ENCODE results near the gene ZNF398. TPM values are rescaled to one million over a fixed set of nuclear protein-coding genes. Genes with fewer than 3 reads are reported as not detected.

Gene ZNF398
- total RNA-seq (10 to 100 TPM; 25.3 to 35.3 TPM), polyA plus RNA-seq (ENCODE audit: insufficient read depth, low read depth, low replicate concordance) (29.4 TPM)
- long read RNA-seq, donor 1, partial matches to known transcripts: 0 of 4 reads
- long read RNA-seq, donor 1, other reads (novel, unspliced or antisense): 0 of 4 reads
- long read RNA-seq, donor 2, partial matches to known transcripts: 0 of 4 reads
- long read RNA-seq, donor 2, other reads (novel, unspliced or antisense): 0 of 4 reads

- H3K27me3 ChIP-seq: no peaks in the 10 kb centered on the region
- H3K4me1 ChIP-seq: no peaks in the 10 kb centered on the region
- intact Hi-C loops (cut with DNase I; ENCODE audit: low total_unique reads): no loop called here
- TF ChIP-seq CTCF (IDR thresholded peaks at IDR 0.05): peak; percentile 41 to 80 (median 75)
- TF ChIP-seq POLR2A (IDR thresholded peaks at IDR 0.05): no peak
- WGBS, 2 donors: 0% methylated on average over 13 to 68 of the region's 79 CpGs
- peak within 1 kb of the TSS; percentile 81 to 92 for H3K27ac ChIP-seq
- H3K4me3 ChIP-seq: peak within 1 kb of the TSS; percentile 96
- peak; percentile 74 for DNase-seq
- no peaks in the 10 kb centered on the region for H3K9me3 ChIP-seq
- no peaks in the 10 kb centered on the region for H3K36me3 ChIP-seq (ENCODE audit: low read depth, missing control alignments)
Measured at GRCh38 chr7:149147072-149147751, at the start of gene ZNF398. Gene ZNF398 (plus strand): TSS chr7:149147453. CDS start chr7:149147743, 290 bp downstream.

DNA sequence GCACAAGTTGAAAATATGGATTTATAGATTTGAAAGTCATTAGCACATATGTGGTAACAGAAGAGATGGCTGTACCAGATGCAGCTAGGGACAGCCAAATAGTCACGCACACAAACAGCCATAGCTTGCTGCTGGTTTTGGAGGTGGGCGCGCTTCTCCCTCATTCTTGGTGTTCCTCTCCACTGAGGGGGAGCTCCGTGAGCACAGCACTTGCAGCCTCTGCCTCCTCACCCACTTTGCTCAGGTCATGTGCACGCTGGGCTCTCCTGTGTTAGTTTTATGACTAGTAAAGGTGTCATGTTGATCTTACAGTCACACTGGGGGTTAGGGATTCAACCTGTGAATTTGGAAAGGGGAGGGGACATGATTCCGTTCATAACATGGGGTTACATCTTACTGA lies 48.2 kb upstream of the ZNF398 start:
- Histone ChIP-seq H3K36me3 (ENCODE audit: low read depth, missing control alignments) (no peaks in the 10 kb centered on the region), H3K9me3 (no peaks in the 10 kb centered on the region), H3K27ac (no peak overlapping the region), H3K4me1 (no peaks in the 10 kb centered on the region), H3K4me3 (no peak overlapping the region), H3K27me3 (no peaks in the 10 kb centered on the region)
- no peak for DNase-seq
- TF ChIP-seq CTCF (IDR thresholded peaks at IDR 0.05): no peak
- TF ChIP-seq POLR2A (IDR thresholded peaks at IDR 0.05): no peak
- 87 to 95% methylated on average over 6 of the region's 6 CpGs for WGBS, 2 donors
- intact Hi-C loops (cut with DNase I; ENCODE audit: low total_unique reads): no loop called here

GRCh38 chr7:149100821-149101220 lies 46.4 kb upstream of the ZNF398 start:
- TF ChIP-seq POLR2A (IDR thresholded peaks at IDR 0.05) (no peak), CTCF (IDR thresholded peaks at IDR 0.05) (no peak)

DNA sequence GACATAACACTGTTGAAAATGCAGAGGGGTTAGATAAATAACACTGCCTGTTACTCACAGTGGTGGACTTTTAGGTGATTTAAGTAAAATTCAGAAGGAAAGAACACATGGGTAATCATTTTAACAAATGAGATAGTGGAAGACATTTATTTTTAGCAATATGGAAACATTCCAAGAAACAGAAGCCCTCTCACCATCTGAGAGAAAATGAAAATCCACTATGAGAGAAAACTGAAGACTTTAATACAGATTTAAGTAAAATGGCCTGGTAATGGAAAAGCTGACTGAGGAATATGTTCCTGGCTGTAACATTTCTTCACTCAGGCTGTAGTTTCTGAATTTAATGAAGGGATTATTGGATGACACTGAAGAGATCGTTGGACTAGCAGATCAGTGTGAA lies 44.6 kb upstream of the ZNF398 start:
- intact Hi-C loops (cut with DNase I; ENCODE audit: low total_unique reads): no loop called here
- no peaks in the 10 kb centered on the region for H3K4me1 ChIP-seq
- no peak for DNase-seq
- no peaks in the 10 kb centered on the region for H3K27me3 ChIP-seq
- H3K4me3 ChIP-seq: no peak overlapping the region
- WGBS, 2 donors: 61 to 77% methylated on average over 1 of the region's 1 CpG
- H3K9me3 ChIP-seq: no peaks in the 10 kb centered on the region
- H3K36me3 ChIP-seq (ENCODE audit: low read depth, missing control alignments): no peaks in the 10 kb centered on the region
- H3K27ac ChIP-seq: no peak overlapping the region
- no peak for TF ChIP-seq CTCF (IDR thresholded peaks at IDR 0.05)
- TF ChIP-seq POLR2A (IDR thresholded peaks at IDR 0.05): no peak

More at GRCh38 chr7:149100821-149101220, 46.4 kb upstream of the ZNF398 start:
- 93 to 98% methylated on average over 2 of the region's 2 CpGs for WGBS, 2 donors
- Histone ChIP-seq H3K4me3 (no peak overlapping the region), H3K27me3 (no peaks in the 10 kb centered on the region), H3K27ac (no peak overlapping the region), H3K36me3 (ENCODE audit: low read depth, missing control alignments) (no peaks in the 10 kb centered on the region), H3K4me1 (no peaks in the 10 kb centered on the region), H3K9me3 (no peaks in the 10 kb centered on the region)
- intact Hi-C loops (cut with DNase I; ENCODE audit: low total_unique reads): no loop called here
- no peak for DNase-seq
